PFSK-1 (cell line): ENCODE data around the gene ANKRD33.
A peak's percentile ranks its signal among the peaks of the same experiment; 100 is the strongest.

Source experiments
- FOXP2 ChIP-seq: optimal IDR thresholded peaks from 2 replicates; pipeline ENCODE3; 2011; ENCODE audit warnings: borderline replicate concordance, control low read depth, inconsistent platforms; ENCODE audit not compliant: insufficient read depth; ENCODE audit errors: extremely low read length, extremely low read depth
- POLR2AphosphoS5 ChIP-seq: IDR thresholded peaks from 2 replicates; pipeline ENCODE4 v1.6.1; 2012; ENCODE audit warnings: low read depth, mild to moderate bottlenecking, control low read depth, low read length, moderate library complexity
- SIN3A ChIP-seq: IDR thresholded peaks from 2 replicates; pipeline ENCODE4 v1.6.1; 2012; ENCODE audit warnings: mild to moderate bottlenecking, low read length, moderate library complexity, borderline replicate concordance; ENCODE audit not compliant: insufficient read depth
- TAF1 ChIP-seq: IDR thresholded peaks from 2 replicates; pipeline ENCODE4 v1.6.1; 2012; ENCODE audit warnings: low read length, control low read depth, borderline replicate concordance; ENCODE audit not compliant: insufficient read depth
- TF ChIP-seq, protein P1 (sequence below), 2 experiments: IDR thresholded peaks; 2 replicates each; pipeline versions ENCODE4 v1.6.1 to v1.8.0; 2011 to 2012; ENCODE audit warnings: low read depth in 2 of 2, low read length in 2 of 2, control low read depth in 1 of 2, inconsistent platforms in 1 of 2, mild to moderate bottlenecking in 1 of 2, moderate library complexity in 1 of 2; ENCODE audit not compliant: insufficient read depth in 1 of 2

- TF ChIP-seq POLR2AphosphoS5 (no peak), TAF1 (no peak), SIN3A (peak; percentile 57; the same call in 1 of the 2 replicates), FOXP2 (no peak)
- TF ChIP-seq, protein P1, sequence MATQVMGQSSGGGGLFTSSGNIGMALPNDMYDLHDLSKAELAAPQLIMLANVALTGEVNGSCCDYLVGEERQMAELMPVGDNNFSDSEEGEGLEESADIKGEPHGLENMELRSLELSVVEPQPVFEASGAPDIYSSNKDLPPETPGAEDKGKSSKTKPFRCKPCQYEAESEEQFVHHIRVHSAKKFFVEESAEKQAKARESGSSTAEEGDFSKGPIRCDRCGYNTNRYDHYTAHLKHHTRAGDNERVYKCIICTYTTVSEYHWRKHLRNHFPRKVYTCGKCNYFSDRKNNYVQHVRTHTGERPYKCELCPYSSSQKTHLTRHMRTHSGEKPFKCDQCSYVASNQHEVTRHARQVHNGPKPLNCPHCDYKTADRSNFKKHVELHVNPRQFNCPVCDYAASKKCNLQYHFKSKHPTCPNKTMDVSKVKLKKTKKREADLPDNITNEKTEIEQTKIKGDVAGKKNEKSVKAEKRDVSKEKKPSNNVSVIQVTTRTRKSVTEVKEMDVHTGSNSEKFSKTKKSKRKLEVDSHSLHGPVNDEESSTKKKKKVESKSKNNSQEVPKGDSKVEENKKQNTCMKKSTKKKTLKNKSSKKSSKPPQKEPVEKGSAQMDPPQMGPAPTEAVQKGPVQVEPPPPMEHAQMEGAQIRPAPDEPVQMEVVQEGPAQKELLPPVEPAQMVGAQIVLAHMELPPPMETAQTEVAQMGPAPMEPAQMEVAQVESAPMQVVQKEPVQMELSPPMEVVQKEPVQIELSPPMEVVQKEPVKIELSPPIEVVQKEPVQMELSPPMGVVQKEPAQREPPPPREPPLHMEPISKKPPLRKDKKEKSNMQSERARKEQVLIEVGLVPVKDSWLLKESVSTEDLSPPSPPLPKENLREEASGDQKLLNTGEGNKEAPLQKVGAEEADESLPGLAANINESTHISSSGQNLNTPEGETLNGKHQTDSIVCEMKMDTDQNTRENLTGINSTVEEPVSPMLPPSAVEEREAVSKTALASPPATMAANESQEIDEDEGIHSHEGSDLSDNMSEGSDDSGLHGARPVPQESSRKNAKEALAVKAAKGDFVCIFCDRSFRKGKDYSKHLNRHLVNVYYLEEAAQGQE (IDR thresholded peaks at IDR 0.05; ENCODE audit: insufficient read depth in 1 of 2, low read depth in 2 of 2, low read length in 2 of 2): 0 out of 4 replicates have a peak, but pooled peaks of 1 of the 2 experiments have one; percentile 50
Measured at GRCh38 chr12:51901121-51901817, 13.4 kb downstream of the ANKRD33 start.
